IPS DF 6.9 (cell line): ENCODE data around the gene SULT2A1.
"Not testable (repeated sequence)": the region's sequence is repeated elsewhere in the genome, so short reads cannot be mapped to it uniquely, and the experiment has no call there.

Source experiments
- DNase-seq: peaks from one replicate; pipeline ENCODE4 v3.0.0-alpha.2; 2013; ENCODE audit warnings: low read depth, low spot score
- H3K27ac ChIP-seq: one replicate; pipeline ENCODE4 v1.5.1; 2013; ENCODE audit warnings: low read length, control low read depth
- H3K27me3 ChIP-seq: 2 replicates; pipeline ENCODE4 v1.6.1; 2013; ENCODE audit warnings: mild to moderate bottlenecking, low read length; ENCODE audit not compliant: control insufficient read depth, insufficient read depth
- H3K36me3 ChIP-seq: 2 replicates; pipeline ENCODE4 v1.6.1; 2013; ENCODE audit warnings: low read length; ENCODE audit not compliant: control insufficient read depth, insufficient read depth
- H3K4me1 ChIP-seq: 2 replicates; pipeline ENCODE4 v1.6.1; 2013; ENCODE audit warnings: low read length; ENCODE audit not compliant: control insufficient read depth, insufficient read depth
- H3K4me3 ChIP-seq: 2 replicates; pipeline ENCODE4 v1.5.1; 2013; ENCODE audit warnings: mild to moderate bottlenecking, low read length
- H3K9me3 ChIP-seq: 2 replicates; pipeline ENCODE4 v1.6.1; 2013; ENCODE audit warnings: low read length, inconsistent platforms; ENCODE audit not compliant: control insufficient read depth, insufficient read depth
- WGBS: extraction: QIAGEN DNeasy Blood & Tissue Kit; methylation state at CpG from one replicate; pipeline ENCODE4 v1.1.7; 2013; ENCODE audit warnings: mixed read lengths, missing lambda C conversion rate; ENCODE audit not compliant: insufficient read length, insufficient coverage; 5-methylcytosine and 5-hydroxymethylcytosine counted together

The SULT2A1 gene

DNA sequence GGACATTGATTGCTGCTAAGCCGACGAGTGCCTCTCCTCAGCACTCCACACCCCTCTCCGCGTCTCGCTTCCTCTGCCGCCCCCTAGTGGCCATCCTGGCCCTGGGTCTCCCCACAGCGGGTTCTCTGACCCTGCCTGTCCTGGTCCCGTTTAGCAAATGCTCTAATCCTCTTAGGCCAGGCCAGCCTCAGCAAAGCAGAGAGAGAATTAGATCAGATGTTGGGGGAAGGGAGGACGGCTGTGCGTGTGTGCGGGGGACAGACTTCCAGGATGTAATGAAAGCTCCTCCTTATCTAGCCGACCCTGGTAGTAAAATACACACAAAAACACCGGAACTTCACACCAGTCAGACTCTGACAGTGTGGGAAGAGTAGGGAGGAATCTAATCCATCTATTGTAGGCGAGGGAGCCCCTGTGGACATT lies 22.6 kb downstream of the SULT2A1 start:
- Histone ChIP-seq H3K36me3 (no peaks in the 10 kb centered on the region), H3K27ac (no peak overlapping the region), H3K4me1 (peaks cover 1% of the 10 kb centered on the region; the same call in 1 of the 2 replicates), H3K9me3 (no peaks in the 10 kb centered on the region), H3K4me3 (no peak overlapping the region), H3K27me3 (no peaks in the 10 kb centered on the region)
- peak; percentile 82 for DNase-seq
- WGBS, result no CpG with 5 or more reads among the region's 14 CpGs

GRCh38 chr19:47861630-47862029 lies 24.5 kb downstream of the SULT2A1 start:
- DNase-seq, result no peak
- no peak overlapping the region for H3K27ac ChIP-seq
- no peak overlapping the region for H3K4me3 ChIP-seq
- whole genome bisulfite sequencing, result no CpG with 5 or more reads among the region's 5 CpGs
- H3K9me3 ChIP-seq, result no peaks in the 10 kb centered on the region
- H3K4me1 ChIP-seq, result peaks cover 1% of the 10 kb centered on the region; the same call in 1 of the 2 replicates
- no peaks in the 10 kb centered on the region for H3K36me3 ChIP-seq
- no peaks in the 10 kb centered on the region for H3K27me3 ChIP-seq

- Histone ChIP-seq H3K4me1 (peaks cover 1% of the 10 kb centered on the region; the same call in 1 of the 2 replicates), H3K9me3 (no peaks in the 10 kb centered on the region), H3K36me3 (no peaks in the 10 kb centered on the region), H3K4me3 (no peak overlapping the region), H3K27me3 (no peaks in the 10 kb centered on the region), H3K27ac (no peak overlapping the region)
- no peak for DNase-seq
- WGBS, result no CpG with 5 or more reads among the region's 34 CpGs
Observed at GRCh38 chr19:47860602-47861297, 25.4 kb downstream of the SULT2A1 start.

- no CpG with 5 or more reads among the region's 17 CpGs for WGBS
- not testable (repeated sequence) for H3K27me3 ChIP-seq, H3K36me3 ChIP-seq
Observed at GRCh38 chr19:47859838-47860237, 26.3 kb downstream of the SULT2A1 start.

DNA sequence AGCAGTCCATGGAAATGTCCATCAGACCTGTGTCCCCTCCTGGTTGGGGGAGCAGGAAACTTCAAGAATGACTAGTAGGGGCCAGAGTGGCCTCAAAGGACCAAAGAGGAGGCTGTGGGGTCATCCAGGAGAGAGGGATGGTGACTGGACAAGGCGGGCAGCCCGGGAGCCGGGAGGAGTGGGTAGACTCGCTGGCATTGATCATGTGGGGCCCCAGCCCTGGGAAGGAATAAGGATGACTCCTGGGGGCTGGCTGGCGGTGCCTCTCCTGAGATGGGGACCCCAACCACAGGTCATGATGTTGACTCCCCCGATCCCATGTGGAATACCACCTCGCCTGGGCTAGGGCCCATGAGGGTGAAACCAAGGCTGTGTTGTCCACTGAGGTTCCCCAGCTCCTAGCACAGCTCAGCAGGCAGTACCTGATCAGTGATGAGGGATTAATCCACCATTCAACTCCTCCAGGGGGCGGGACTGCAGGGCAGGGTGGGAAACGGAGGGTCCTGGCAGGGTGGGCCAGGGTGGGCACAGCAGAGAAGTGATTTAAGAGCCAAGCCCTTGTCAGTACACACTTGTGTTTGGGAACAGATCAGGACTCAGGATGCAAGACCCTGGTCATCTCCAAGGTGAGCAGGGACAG lies 27.3 kb downstream of the SULT2A1 start, which contains the start of gene TPRX2:
TSS of gene TPRX2 (plus strand) at position 590 of the 640 bp plus-strand sequence. CDS start at position 602, 12 bp downstream.
- not testable (repeated sequence) for H3K4me1 ChIP-seq, DNase-seq, H3K4me3 ChIP-seq, H3K27ac ChIP-seq, H3K36me3 ChIP-seq, H3K27me3 ChIP-seq, H3K9me3 ChIP-seq
- WGBS, result no CpG with 5 or more reads among the region's 9 CpGs

More at GRCh38 chr19:47859838-47860237, 26.3 kb downstream of the SULT2A1 start:
- H3K4me3 ChIP-seq, H3K4me1 ChIP-seq, H3K27ac ChIP-seq, DNase-seq, H3K9me3 ChIP-seq: not testable (repeated sequence)

DNA sequence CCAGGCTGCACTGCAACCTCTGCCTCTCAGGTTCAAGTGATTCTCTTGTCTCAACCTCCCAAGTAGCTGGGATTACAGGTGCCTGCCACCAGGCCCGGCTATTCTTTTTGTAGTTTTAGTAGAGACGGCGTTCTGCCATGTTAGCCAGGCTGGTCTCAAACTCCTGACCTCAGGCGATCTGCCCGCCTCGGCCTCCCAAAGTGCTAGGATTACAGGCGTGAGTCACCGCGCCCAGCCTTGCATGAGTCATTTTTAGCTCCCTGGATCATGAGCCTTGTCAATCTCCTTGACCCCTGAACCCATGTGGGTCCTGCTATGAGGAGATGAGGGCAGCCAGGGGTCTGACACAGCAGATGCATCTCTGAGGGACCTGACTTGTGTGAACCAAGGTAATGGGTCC lies 27.9 kb downstream of the SULT2A1 start:
- H3K27me3 ChIP-seq, H3K4me3 ChIP-seq, H3K4me1 ChIP-seq, H3K9me3 ChIP-seq, H3K27ac ChIP-seq, DNase-seq, H3K36me3 ChIP-seq: not testable (repeated sequence)
- no CpG with 5 or more reads among the region's 9 CpGs for WGBS

DNA sequence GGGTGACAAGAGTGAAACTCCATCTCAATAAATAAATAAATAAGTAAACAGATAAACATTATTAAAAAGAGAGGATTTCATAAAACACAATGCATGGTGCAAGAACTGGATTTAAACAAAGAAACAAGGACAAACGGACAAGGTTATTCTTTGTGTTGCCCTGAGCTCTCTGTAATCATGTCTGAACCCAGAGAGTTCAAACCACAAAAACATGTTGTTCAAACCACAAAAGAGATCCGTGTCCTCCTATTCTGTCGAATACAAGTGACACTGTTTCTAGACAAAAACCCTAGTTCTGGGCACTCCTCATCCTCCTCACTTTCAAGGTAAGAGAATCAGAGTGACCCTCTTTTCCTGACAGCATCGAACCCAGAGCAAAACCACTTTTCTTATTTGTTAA lies 31.7 kb downstream of the SULT2A1 start:
- Histone ChIP-seq H3K4me1 (no peaks in the 10 kb centered on the region), H3K27ac (no peak overlapping the region), H3K4me3 (no peak overlapping the region), H3K36me3 (no peaks in the 10 kb centered on the region), H3K9me3 (no peaks in the 10 kb centered on the region), H3K27me3 (no peaks in the 10 kb centered on the region)
- WGBS, result 100% methylated on average over 1 of the region's 4 CpGs
- no peak for DNase-seq

GRCh38 chr19:47853003-47853402 lies 33.1 kb downstream of the SULT2A1 start:
- DNase-seq, result no peak
- H3K4me1 ChIP-seq, result no peaks in the 10 kb centered on the region
- WGBS, result no CpG with 5 or more reads among the region's 5 CpGs
- H3K4me3 ChIP-seq, result no peak overlapping the region
- H3K27me3 ChIP-seq, result no peaks in the 10 kb centered on the region
- H3K9me3 ChIP-seq, result no peaks in the 10 kb centered on the region
- no peak overlapping the region for H3K27ac ChIP-seq
- H3K36me3 ChIP-seq, result no peaks in the 10 kb centered on the region

DNA sequence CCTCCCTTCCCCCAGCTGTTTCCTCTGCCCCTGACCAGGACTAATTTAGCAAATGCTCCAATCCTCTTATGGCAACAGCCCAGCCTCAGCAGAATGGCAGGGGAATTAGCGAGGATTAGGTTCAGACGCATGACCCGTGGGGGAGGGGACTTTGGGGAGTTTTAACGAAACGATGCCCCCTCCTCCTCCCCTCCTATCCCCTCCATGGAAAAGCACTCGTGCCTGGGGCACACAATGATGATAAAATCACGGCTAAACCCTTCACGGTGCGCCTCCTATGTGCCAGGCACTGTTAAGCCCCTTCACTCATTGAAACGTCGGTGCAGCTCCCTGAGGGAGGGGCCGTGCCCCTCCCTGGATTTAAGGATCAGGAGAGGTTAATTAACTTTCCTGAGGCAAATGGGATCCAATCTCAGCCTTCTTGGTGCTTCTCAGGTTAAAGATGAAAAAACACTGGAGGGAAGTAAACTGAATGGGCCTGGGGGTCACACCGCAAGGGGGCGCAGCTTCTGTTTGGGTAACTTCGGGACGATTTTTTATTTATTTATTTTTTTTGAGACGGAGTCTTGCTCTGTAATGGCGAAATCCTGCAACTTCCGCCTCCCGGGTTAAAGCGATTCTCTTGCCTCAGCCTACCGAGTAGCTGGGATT lies 37.2 kb downstream of the SULT2A1 start:
- Histone ChIP-seq H3K4me3 (peak overlapping the region; percentile 2; the same call in 1 of the 2 replicates), H3K4me1 (no peaks in the 10 kb centered on the region), H3K36me3 (no peaks in the 10 kb centered on the region), H3K27ac (no peak overlapping the region), H3K9me3 (no peaks in the 10 kb centered on the region), H3K27me3 (no peaks in the 10 kb centered on the region)
- DNase-seq, result no peak
- no CpG with 5 or more reads among the region's 22 CpGs for WGBS

GRCh38 chr19:47848425-47848822 lies 37.7 kb downstream of the SULT2A1 start:
- Histone ChIP-seq H3K27ac (no peak overlapping the region), H3K4me1 (no peaks in the 10 kb centered on the region), H3K4me3 (peak overlapping the region; percentile 2; the same call in 1 of the 2 replicates), H3K9me3 (no peaks in the 10 kb centered on the region), H3K36me3 (no peaks in the 10 kb centered on the region), H3K27me3 (no peaks in the 10 kb centered on the region)
- DNase-seq, result no peak
- whole genome bisulfite sequencing, result no CpG with 5 or more reads among the region's 10 CpGs
